ENCODE results near the gene ADAR.

DNA sequence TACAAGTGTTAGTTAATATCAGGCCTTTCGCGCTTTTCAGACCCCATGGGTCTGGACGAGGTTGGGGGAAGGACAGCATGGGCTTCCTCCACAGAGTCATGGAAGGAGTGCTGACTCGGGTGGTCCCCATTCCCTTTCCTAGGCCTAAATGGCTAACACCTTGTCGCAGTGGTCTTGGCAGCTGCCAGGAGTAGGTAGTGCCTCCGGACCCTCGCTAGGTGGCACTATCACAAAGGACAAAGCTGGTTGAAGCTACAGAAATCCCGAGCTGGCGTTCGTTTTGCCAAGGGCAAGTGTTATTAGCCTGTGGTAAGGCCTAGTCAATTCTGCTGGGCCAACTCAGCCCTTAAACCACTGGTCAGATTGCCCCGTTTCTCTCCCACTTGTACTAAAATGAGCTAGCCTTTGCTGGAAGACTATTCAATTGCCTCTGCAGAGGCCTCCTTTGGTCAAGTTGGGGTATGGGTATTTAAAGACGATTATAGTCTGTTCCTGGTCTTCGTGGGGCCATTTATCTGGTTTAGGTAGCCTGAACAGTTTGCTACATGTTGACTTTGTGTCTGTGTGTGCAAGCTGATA lies 48.4 kb downstream of the ADAR start:
- TF ChIP-seq POLR2A (IDR thresholded peaks at IDR 0.05) (no peak), EP300 (IDR thresholded peaks at IDR 0.05) (no peak), POLR2AphosphoS5 (IDR thresholded peaks at IDR 0.05) (peak in 1 of 3 donors; percentile 70)
- TF ChIP-seq, protein P1, sequence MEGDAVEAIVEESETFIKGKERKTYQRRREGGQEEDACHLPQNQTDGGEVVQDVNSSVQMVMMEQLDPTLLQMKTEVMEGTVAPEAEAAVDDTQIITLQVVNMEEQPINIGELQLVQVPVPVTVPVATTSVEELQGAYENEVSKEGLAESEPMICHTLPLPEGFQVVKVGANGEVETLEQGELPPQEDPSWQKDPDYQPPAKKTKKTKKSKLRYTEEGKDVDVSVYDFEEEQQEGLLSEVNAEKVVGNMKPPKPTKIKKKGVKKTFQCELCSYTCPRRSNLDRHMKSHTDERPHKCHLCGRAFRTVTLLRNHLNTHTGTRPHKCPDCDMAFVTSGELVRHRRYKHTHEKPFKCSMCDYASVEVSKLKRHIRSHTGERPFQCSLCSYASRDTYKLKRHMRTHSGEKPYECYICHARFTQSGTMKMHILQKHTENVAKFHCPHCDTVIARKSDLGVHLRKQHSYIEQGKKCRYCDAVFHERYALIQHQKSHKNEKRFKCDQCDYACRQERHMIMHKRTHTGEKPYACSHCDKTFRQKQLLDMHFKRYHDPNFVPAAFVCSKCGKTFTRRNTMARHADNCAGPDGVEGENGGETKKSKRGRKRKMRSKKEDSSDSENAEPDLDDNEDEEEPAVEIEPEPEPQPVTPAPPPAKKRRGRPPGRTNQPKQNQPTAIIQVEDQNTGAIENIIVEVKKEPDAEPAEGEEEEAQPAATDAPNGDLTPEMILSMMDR (IDR thresholded peaks at IDR 0.05): peak in 5 of 7 experiments; percentile 86 to 95 (median 92)

Data from stomach (tissue), 4 donors.